DMS 273 treated with DMSO at 0.1 percent for 48 hours (cell line): Measurements from ENCODE around the gene KIF26B.

Experiments used
- DNase-seq: peaks from one replicate; lab custom pipeline; 2025; lab: John Stamatoyannopoulos, UW

Gene KIF26B

DNA sequence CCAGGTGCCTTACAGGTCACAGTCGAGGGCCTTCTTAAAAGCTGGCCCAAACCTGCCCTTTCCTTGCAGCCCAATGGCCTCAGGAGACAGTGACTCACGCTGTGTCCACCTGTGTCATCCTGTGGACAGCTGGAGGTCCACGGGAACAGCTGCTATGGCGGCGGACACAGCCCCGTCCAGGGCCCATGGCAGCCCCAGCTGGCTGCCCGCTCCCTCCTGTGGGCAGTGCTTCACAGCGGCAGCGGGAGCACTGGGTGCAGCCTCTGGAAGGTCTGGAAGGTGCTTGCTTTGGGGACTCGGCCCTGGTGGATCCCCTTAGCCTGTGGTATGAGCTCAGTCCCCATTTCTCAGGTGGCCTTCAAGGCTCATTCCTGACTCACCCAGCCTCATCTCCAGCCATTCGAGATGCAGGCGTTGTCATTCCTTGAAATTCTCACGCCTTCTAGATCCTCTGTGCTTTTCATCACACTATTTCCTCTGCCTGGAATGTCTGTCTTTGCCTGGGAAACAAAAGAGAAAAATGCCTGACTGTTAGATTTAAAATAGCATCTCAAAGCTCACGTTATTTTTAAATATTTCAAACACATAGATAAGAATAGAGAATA is 86.8 kb downstream of the KIF26B start:
- no peak for DNase-seq

- DNase-seq = no peak
Measured at GRCh38 chr1:245242989-245243388, 88.2 kb downstream of the KIF26B start.

GRCh38 chr1:245245021-245245667 is 90.4 kb downstream of the KIF26B start:
- DNase-seq = no peak

GRCh38 chr1:245246433-245246832 is 91.6 kb downstream of the KIF26B start:
- DNase-seq = no peak

- no peak for DNase-seq
Measured at GRCh38 chr1:245247356-245247755, 92.6 kb downstream of the KIF26B start.

DNA sequence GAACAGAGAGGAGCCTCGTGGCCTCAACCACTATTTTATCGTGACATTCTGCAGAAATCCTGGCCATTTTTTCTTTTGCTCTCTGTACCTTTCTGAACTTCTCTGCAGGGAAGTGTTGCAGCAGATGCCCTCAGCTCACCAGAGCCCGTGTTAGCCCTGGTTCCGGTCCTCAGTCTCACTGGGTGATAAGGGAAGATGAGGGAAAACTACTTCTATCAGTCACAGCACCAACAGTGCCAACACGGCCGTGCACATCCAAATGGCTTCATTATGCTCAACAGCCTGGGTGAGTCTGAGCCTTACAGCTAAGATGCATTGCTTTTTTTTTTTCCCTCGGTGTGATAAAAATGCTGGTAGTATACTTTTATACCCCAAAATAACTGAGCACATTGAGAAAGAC is 93.0 kb downstream of the KIF26B start:
- DNase-seq = no peak

- no peak for DNase-seq
Measured at GRCh38 chr1:245248231-245248731, 93.5 kb downstream of the KIF26B start.

DNA sequence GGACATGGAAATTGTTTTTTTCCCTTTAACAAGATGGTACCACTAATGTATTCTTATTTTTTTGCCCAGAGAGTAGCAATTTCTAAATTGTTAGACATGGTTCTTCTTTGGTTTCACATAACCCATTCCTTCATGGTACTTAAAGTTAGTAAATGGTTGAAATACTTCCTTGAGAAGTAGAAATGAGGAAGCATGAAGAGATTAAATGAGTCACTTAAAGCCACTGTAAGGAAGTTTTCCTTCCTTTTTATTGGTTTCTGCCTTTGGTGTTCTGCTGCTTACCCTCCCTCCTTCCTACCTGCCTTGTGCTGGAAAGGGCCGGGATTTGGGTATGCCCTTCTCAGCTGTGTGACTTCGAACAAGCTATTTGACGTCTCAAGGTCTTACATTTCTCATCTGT is 101.0 kb downstream of the KIF26B start:
- no peak for DNase-seq

DNA sequence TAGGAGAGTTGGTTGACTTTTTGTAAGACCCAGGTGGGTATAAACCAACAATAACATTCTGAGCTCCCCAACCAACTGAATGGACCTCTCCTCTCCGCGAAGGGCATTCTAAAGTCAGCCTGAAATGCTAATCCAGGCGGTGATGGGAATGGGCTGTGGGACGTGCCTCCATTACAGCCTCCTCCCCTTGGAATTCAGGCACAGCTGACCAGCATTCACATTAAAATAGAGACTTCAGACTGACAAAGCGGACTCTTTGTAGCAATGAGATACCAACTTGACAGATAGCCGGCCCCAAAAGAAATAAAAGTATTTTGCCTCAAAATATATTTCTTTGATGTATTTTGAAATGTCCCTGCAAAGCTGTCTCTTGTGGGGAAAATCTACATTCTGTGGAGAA is 101.7 kb downstream of the KIF26B start:
- no peak for DNase-seq

GRCh38 chr1:245258271-245258920 is 103.6 kb downstream of the KIF26B start:
- no peak for DNase-seq

GRCh38 chr1:245260110-245260882 is 105.5 kb downstream of the KIF26B start:
- DNase-seq = peak; percentile 7

DNA sequence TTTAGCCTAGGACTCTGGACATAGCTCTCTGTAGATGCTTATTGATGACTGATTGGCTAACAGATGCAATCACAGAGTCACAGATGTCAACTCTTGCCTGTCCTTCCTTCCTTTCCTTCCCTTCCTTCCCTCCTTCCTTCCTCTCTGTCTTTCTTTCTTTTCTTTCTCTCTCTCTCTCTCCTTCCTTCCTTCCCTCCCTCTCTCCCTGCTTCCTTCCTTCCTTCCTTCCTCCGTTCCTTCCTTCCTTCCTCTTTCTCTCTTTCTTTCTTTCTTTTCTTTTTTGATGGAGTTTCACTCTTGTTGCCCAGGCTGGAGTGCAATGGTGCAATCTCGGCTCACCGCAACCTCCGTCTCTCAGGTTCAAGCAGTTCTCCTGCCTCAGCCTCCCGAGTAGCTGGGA is 106.1 kb downstream of the KIF26B start:
- DNase-seq = no peak

DNA sequence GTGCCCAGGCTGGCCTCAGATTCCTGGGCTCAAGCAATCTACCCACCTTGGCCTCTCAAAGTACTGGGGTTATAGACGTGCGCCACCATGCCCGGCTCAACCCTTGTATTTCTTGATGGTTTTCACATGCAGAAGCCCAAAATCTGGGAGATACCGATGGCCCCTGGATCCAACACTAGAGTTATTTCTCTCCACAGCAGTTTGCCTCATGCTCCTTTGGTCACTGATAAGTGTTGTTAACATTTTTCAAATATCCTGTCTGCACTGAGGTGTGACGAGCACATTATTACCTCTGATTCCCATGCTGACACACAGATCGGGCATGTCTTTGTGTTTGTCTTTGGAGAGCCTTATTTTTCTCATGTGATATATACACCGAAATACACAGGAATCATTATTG is 107.0 kb downstream of the KIF26B start:
- DNase-seq = no peak

DNA sequence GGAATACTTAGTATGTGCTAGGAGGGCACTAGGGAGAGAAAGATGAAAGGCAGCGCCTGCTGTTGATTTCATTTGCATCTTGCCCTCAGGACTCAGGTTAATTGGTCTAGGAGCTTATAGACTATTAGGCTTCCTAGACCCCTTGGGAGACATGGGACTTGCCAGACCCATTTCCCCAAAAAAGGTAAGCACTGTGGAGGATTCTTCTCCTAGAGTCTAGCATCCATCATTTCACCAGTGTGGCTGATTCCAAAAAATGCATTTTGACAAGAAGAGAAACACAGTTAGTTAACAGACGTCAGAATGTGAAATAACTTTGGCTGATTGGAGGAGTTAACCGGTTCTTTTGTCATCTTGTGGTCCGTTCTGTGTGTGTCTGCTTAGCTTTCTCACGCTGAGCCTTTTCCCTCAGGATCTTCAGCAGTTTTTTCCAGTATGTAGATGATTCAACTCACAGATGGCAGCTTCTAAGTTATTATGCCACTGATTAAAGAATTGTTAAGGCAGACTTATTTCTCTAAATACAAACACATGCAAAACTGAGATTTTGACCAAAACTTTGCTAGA is 108.8 kb downstream of the KIF26B start:
- DNase-seq = no peak

GRCh38 chr1:245264226-245264625 is 109.4 kb downstream of the KIF26B start:
- DNase-seq = no peak

GRCh38 chr1:245266105-245266504 is 111.3 kb downstream of the KIF26B start:
- DNase-seq = no peak

- no peak for DNase-seq
Measured at GRCh38 chr1:245270063-245270462, 115.3 kb downstream of the KIF26B start.

- DNase-seq = no peak
Measured at GRCh38 chr1:245270972-245271371, 116.2 kb downstream of the KIF26B start.

DNA sequence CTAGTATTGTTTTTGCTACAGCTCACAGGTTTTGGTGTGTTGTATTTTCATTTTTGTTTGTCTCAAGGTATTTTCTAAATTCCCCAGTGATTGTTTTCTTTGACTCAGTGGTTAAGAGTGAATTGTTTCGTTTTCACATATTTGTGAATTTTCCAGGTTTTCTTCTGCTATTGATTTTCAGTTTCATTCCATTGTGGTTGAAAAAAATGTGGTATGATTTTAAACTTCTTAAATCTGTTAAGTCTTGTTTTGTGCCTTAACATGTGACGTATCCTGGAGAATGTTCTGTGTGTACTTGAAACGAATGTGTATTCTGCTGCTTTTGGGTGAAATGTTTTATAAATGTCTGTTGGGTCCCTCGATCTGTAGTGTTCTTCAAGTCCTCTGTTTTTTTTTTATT is 117.9 kb downstream of the KIF26B start:
- DNase-seq = no peak

GRCh38 chr1:245276445-245276844 is 121.7 kb downstream of the KIF26B start:
- DNase-seq = no peak

DNA sequence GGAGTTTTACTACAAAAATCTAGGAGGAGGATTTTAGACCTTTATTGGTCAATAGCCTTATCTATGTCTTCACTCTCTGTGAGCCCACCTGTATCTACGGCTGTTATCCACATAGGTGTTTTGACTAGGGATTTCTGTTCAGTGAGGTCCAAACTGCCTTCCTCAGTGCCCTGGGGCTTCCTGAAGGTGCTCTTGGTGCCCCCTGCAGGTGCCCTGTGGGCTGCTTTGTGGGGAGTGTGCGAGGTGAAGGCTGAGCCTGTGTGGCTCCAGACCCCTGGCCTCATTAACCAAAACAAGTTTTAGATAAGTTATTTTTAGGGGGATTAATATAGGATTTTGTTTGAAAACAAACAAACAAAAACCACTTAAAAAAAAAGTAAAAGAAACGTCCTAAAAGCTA is 122.5 kb downstream of the KIF26B start:
- no peak for DNase-seq

- DNase-seq = no peak
Measured at GRCh38 chr1:245278846-245279245, 124.1 kb downstream of the KIF26B start.
